Measurements from ENCODE around the gene CD53.

DNA sequence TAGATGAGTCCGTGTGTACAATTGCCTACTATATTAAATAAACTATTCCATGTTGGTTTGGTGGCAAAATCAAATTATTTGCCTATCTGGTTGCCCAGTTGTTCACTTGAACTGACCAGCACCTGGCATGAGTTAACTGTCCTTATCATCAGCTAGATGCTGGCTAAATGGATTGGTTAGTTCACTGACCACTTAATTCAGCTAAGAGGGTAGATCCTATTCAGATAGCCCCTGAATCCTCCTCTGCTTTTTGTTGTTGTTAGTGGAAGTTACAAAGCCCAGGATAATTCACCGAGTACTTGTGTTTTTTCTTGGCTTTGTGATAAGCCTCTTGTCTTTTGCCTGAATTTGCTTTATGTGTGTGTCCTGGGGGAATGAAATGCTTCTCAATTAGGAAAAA, 22.8 kb upstream of the CD53 start:
- TF ChIP-seq, protein P1, sequence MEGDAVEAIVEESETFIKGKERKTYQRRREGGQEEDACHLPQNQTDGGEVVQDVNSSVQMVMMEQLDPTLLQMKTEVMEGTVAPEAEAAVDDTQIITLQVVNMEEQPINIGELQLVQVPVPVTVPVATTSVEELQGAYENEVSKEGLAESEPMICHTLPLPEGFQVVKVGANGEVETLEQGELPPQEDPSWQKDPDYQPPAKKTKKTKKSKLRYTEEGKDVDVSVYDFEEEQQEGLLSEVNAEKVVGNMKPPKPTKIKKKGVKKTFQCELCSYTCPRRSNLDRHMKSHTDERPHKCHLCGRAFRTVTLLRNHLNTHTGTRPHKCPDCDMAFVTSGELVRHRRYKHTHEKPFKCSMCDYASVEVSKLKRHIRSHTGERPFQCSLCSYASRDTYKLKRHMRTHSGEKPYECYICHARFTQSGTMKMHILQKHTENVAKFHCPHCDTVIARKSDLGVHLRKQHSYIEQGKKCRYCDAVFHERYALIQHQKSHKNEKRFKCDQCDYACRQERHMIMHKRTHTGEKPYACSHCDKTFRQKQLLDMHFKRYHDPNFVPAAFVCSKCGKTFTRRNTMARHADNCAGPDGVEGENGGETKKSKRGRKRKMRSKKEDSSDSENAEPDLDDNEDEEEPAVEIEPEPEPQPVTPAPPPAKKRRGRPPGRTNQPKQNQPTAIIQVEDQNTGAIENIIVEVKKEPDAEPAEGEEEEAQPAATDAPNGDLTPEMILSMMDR (IDR thresholded peaks at IDR 0.05; ENCODE audit: low read depth, low read length, missing input control), result no peak
- TF ChIP-seq TAF1 (conservative IDR thresholded peaks at IDR 0.05) (no peak), FOXA2 (IDR thresholded peaks at IDR 0.05) (no peak), YY1 (IDR thresholded peaks at IDR 0.05) (no peak), RAD21 (IDR thresholded peaks at IDR 0.05) (no peak), ZBTB33 (IDR thresholded peaks at IDR 0.05) (no peak)
- TF ChIP-seq, protein P2, sequence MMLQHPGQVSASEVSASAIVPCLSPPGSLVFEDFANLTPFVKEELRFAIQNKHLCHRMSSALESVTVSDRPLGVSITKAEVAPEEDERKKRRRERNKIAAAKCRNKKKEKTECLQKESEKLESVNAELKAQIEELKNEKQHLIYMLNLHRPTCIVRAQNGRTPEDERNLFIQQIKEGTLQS (IDR thresholded peaks at IDR 0.05), result no peak
- TF ChIP-seq, protein P3, sequence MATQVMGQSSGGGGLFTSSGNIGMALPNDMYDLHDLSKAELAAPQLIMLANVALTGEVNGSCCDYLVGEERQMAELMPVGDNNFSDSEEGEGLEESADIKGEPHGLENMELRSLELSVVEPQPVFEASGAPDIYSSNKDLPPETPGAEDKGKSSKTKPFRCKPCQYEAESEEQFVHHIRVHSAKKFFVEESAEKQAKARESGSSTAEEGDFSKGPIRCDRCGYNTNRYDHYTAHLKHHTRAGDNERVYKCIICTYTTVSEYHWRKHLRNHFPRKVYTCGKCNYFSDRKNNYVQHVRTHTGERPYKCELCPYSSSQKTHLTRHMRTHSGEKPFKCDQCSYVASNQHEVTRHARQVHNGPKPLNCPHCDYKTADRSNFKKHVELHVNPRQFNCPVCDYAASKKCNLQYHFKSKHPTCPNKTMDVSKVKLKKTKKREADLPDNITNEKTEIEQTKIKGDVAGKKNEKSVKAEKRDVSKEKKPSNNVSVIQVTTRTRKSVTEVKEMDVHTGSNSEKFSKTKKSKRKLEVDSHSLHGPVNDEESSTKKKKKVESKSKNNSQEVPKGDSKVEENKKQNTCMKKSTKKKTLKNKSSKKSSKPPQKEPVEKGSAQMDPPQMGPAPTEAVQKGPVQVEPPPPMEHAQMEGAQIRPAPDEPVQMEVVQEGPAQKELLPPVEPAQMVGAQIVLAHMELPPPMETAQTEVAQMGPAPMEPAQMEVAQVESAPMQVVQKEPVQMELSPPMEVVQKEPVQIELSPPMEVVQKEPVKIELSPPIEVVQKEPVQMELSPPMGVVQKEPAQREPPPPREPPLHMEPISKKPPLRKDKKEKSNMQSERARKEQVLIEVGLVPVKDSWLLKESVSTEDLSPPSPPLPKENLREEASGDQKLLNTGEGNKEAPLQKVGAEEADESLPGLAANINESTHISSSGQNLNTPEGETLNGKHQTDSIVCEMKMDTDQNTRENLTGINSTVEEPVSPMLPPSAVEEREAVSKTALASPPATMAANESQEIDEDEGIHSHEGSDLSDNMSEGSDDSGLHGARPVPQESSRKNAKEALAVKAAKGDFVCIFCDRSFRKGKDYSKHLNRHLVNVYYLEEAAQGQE (IDR thresholded peaks at IDR 0.05), result no peak
